ENCODE data around the gene PSTPIP2. TPM values are rescaled to one million over a fixed set of nuclear protein-coding genes. Genes with fewer than 3 reads are reported as not detected.

The PSTPIP2 gene
- total RNA-seq, 2 donors from 2014 or later: 1.6 to 4.4 TPM

DNA sequence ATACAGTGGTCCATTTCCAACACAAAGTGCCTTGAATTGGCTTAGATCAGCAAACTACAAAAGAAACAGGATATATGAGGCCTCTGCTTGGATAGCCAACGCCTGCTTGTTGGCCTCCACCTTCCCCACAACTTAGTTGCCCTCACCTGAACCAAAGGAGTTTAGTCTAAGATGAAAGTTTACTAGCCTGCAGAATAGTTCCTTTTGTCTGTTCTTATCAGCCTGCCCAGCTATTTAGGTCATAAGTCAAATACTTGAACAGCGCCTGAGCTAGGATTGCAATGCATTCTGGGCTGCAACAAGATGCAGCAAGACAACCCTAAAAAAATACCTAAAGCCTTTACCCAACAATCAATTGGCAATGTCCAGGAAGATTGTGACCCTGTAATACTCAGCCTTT lies 91.8 kb downstream of the PSTPIP2 start:
- Histone ChIP-seq H3K9me3 (no peaks in the 10 kb centered on the region), H3K27ac (no peak overlapping the region), H3K27me3 (no peaks in the 10 kb centered on the region), H3K4me3 (no peak overlapping the region), H3K36me3 (replicated peaks in 1 of 2; ENCODE audit: insufficient read depth in 1 of 2, low read depth in 2 of 2) (no peaks in the 10 kb centered on the region), H3K4me1 (peaks cover 14% of the 10 kb centered on the region)
- DNase-seq: no peak
- intact Hi-C loops (cut with DNase I): loop anchor here (10.0 kb wide), 1 partner anchor 85 kb away; no protein-coding TSS in a partner anchor
- no peak for ATAC-seq
- TF ChIP-seq, protein P1, sequence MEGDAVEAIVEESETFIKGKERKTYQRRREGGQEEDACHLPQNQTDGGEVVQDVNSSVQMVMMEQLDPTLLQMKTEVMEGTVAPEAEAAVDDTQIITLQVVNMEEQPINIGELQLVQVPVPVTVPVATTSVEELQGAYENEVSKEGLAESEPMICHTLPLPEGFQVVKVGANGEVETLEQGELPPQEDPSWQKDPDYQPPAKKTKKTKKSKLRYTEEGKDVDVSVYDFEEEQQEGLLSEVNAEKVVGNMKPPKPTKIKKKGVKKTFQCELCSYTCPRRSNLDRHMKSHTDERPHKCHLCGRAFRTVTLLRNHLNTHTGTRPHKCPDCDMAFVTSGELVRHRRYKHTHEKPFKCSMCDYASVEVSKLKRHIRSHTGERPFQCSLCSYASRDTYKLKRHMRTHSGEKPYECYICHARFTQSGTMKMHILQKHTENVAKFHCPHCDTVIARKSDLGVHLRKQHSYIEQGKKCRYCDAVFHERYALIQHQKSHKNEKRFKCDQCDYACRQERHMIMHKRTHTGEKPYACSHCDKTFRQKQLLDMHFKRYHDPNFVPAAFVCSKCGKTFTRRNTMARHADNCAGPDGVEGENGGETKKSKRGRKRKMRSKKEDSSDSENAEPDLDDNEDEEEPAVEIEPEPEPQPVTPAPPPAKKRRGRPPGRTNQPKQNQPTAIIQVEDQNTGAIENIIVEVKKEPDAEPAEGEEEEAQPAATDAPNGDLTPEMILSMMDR (IDR thresholded peaks at IDR 0.05): no peak
- TF ChIP-seq POLR2A (IDR thresholded peaks at IDR 0.05): no peak
- 55 to 74% methylated on average over 2 of the region's 2 CpGs for WGBS, 2 donors

GRCh38 chr18:45978084-45978483 lies 94.0 kb downstream of the PSTPIP2 start:
- WGBS, 2 donors: 36 to 44% methylated on average over 1 of the region's 1 CpG
- H3K4me3 ChIP-seq: no peak overlapping the region
- peak in 1 of 3 donors; percentile 9 for TF ChIP-seq POLR2A (IDR thresholded peaks at IDR 0.05)
- TF ChIP-seq, protein P1 (IDR thresholded peaks at IDR 0.05): peak in 1 of 7 experiments; percentile 1
- H3K36me3 ChIP-seq (replicated peaks in 1 of 2; ENCODE audit: insufficient read depth in 1 of 2, low read depth in 2 of 2): no peaks in the 10 kb centered on the region
- peaks cover 22% of the 10 kb centered on the region for H3K4me1 ChIP-seq
- peak; percentile 65 to 86 (median 75) for DNase-seq
- H3K27me3 ChIP-seq: no peaks in the 10 kb centered on the region
- H3K27ac ChIP-seq: peak overlapping the region in 3 of 4 donors; percentile 29 to 75 (median 56)
- peak; percentile 92 for ATAC-seq
- intact Hi-C loops (cut with DNase I): loop anchor here (10.0 kb wide), 1 partner anchor 293 kb away; no protein-coding TSS in a partner anchor
- H3K9me3 ChIP-seq: no peaks in the 10 kb centered on the region

- ATAC-seq (no peak), DNase-seq (no peak)
- intact Hi-C loops (cut with DNase I): loop anchor here (10.0 kb wide), 1 partner anchor 292 kb away; no protein-coding TSS in a partner anchor
- TF ChIP-seq, protein P1 (IDR thresholded peaks at IDR 0.05): no peak
- TF ChIP-seq POLR2A (IDR thresholded peaks at IDR 0.05): no peak
- Histone ChIP-seq H3K27me3 (no peaks in the 10 kb centered on the region), H3K27ac (peak overlapping the region in 1 of 4 donors; percentile 54), H3K9me3 (no peaks in the 10 kb centered on the region), H3K36me3 (replicated peaks in 1 of 2; ENCODE audit: insufficient read depth in 1 of 2, low read depth in 2 of 2) (no peaks in the 10 kb centered on the region), H3K4me3 (no peak overlapping the region), H3K4me1 (peaks cover 22% of the 10 kb centered on the region)
- WGBS, 2 donors: 84 to 89% methylated on average over 5 of the region's 5 CpGs
Measured at GRCh38 chr18:45976974-45977373, 95.1 kb downstream of the PSTPIP2 start.

- ATAC-seq: no peak
- DNase-seq: no peak
- Histone ChIP-seq H3K36me3 (replicated peaks in 1 of 2; ENCODE audit: insufficient read depth in 1 of 2, low read depth in 2 of 2) (no peaks in the 10 kb centered on the region), H3K27ac (no peak overlapping the region), H3K27me3 (no peaks in the 10 kb centered on the region), H3K4me1 (peaks cover 22% of the 10 kb centered on the region), H3K9me3 (no peaks in the 10 kb centered on the region), H3K4me3 (no peak overlapping the region)
- WGBS, 2 donors: 29 to 33% methylated on average over 1 of the region's 1 CpG
- TF ChIP-seq, protein P1 (IDR thresholded peaks at IDR 0.05): no peak
- no peak for TF ChIP-seq POLR2A (IDR thresholded peaks at IDR 0.05)
- intact Hi-C loops (cut with DNase I): loop anchor here (10.0 kb wide), 1 partner anchor 292 kb away; no protein-coding TSS in a partner anchor
Measured at GRCh38 chr18:45976566-45976965, 95.5 kb downstream of the PSTPIP2 start.

GRCh38 chr18:45974088-45974536 lies 97.9 kb downstream of the PSTPIP2 start:
- no peaks in the 10 kb centered on the region for H3K36me3 ChIP-seq (replicated peaks in 1 of 2; ENCODE audit: insufficient read depth in 1 of 2, low read depth in 2 of 2)
- H3K27ac ChIP-seq: no peak overlapping the region
- TF ChIP-seq, protein P1 (IDR thresholded peaks at IDR 0.05): peak; percentile 40 to 81 (median 76)
- no peak for TF ChIP-seq POLR2A (IDR thresholded peaks at IDR 0.05)
- WGBS, 2 donors: 13 to 16% methylated on average over 5 of the region's 5 CpGs
- ATAC-seq (peak; percentile 66), DNase-seq (peak; percentile 64 to 78 (median 69))
- intact Hi-C loops (cut with DNase I): loop anchor here (10.0 kb wide), 1 partner anchor 289 kb away; no protein-coding TSS in a partner anchor
- no peak overlapping the region for H3K4me3 ChIP-seq
- H3K4me1 ChIP-seq: peaks cover 22% of the 10 kb centered on the region
- no peaks in the 10 kb centered on the region for H3K27me3 ChIP-seq
- no peaks in the 10 kb centered on the region for H3K9me3 ChIP-seq
